Measurements from ENCODE around the gene AKNA.

Gene AKNA

GRCh38 chr9:114371973-114372917 lies 15.5 kb downstream of the AKNA start:
- Histone ChIP-seq H3K27me3 (ENCODE audit: insufficient read depth, low read depth, severe bottlenecking) (no peaks in the 10 kb centered on the region), H3K27ac (peak overlapping the region; percentile 97), H3K9me3 (ENCODE audit: severe bottlenecking) (no peaks in the 10 kb centered on the region), H3K36me3 (peaks cover 67% of the 10 kb centered on the region), H3K4me3 (ENCODE audit: low read depth, low read length) (no peak overlapping the region)
- no peak for TF ChIP-seq CTCF (IDR thresholded peaks at IDR 0.05; ENCODE audit: low read depth, low read length)
- DNase-seq: no peak

GRCh38 chr9:114371343-114371944 lies 16.3 kb downstream of the AKNA start:
- peaks cover 67% of the 10 kb centered on the region for H3K36me3 ChIP-seq
- TF ChIP-seq CTCF (IDR thresholded peaks at IDR 0.05; ENCODE audit: low read depth, low read length): no peak
- no peak for DNase-seq
- H3K27me3 ChIP-seq (ENCODE audit: insufficient read depth, low read depth, severe bottlenecking): no peaks in the 10 kb centered on the region
- H3K9me3 ChIP-seq (ENCODE audit: severe bottlenecking): no peaks in the 10 kb centered on the region
- no peak overlapping the region for H3K4me3 ChIP-seq (ENCODE audit: low read depth, low read length)
- H3K27ac ChIP-seq: peak overlapping the region; percentile 97

GRCh38 chr9:114370968-114371320 lies 16.8 kb downstream of the AKNA start:
- no peak for TF ChIP-seq CTCF (IDR thresholded peaks at IDR 0.05; ENCODE audit: low read depth, low read length)
- no peaks in the 10 kb centered on the region for H3K9me3 ChIP-seq (ENCODE audit: severe bottlenecking)
- H3K27ac ChIP-seq: peak overlapping the region; percentile 97
- DNase-seq: peak; percentile 43
- peaks cover 65% of the 10 kb centered on the region for H3K36me3 ChIP-seq
- H3K4me3 ChIP-seq (ENCODE audit: low read depth, low read length): peak overlapping the region; percentile 14
- no peaks in the 10 kb centered on the region for H3K27me3 ChIP-seq (ENCODE audit: insufficient read depth, low read depth, severe bottlenecking)

- no peaks in the 10 kb centered on the region for H3K9me3 ChIP-seq (ENCODE audit: severe bottlenecking)
- H3K27me3 ChIP-seq (ENCODE audit: insufficient read depth, low read depth, severe bottlenecking): no peaks in the 10 kb centered on the region
- no peak for TF ChIP-seq CTCF (IDR thresholded peaks at IDR 0.05; ENCODE audit: low read depth, low read length)
- peak overlapping the region; percentile 97 for H3K27ac ChIP-seq
- DNase-seq: peak; percentile 99
- H3K36me3 ChIP-seq: peaks cover 69% of the 10 kb centered on the region
- H3K4me3 ChIP-seq (ENCODE audit: low read depth, low read length): peak overlapping the region; percentile 14
These were observed 17.4 kb downstream of the AKNA start for GRCh38 chr9:114370251-114370967.

GRCh38 chr9:114369216-114370130 lies 18.3 kb downstream of the AKNA start:
- H3K27ac ChIP-seq: peak overlapping the region; percentile 97
- H3K36me3 ChIP-seq: peaks cover 68% of the 10 kb centered on the region
- no peaks in the 10 kb centered on the region for H3K9me3 ChIP-seq (ENCODE audit: severe bottlenecking)
- DNase-seq: no peak
- no peak for TF ChIP-seq CTCF (IDR thresholded peaks at IDR 0.05; ENCODE audit: low read depth, low read length)
- H3K4me3 ChIP-seq (ENCODE audit: low read depth, low read length): peak overlapping the region; percentile 11; the same call in 1 of the 2 replicates
- H3K27me3 ChIP-seq (ENCODE audit: insufficient read depth, low read depth, severe bottlenecking): no peaks in the 10 kb centered on the region

All from WERI-Rb-1 (cell line).